ENCODE measurements around the gene FBXO34. TPM values are rescaled to one million over a fixed set of nuclear protein-coding genes. Genes with fewer than 3 reads are reported as not detected.

FBXO34 gene
- total RNA-seq, 2 experiments from 2014 or later, result 28.3 to 29.7 TPM

- CTCF ChIA-PET, result no interaction called here
- peaks cover 77% of the 10 kb centered on the region for H3K36me3 Mint-ChIP-seq (ENCODE audit: low read depth)
These were observed 118.1 kb downstream of the FBXO34 start for GRCh38 chr14:55389330-55389729.

DNA sequence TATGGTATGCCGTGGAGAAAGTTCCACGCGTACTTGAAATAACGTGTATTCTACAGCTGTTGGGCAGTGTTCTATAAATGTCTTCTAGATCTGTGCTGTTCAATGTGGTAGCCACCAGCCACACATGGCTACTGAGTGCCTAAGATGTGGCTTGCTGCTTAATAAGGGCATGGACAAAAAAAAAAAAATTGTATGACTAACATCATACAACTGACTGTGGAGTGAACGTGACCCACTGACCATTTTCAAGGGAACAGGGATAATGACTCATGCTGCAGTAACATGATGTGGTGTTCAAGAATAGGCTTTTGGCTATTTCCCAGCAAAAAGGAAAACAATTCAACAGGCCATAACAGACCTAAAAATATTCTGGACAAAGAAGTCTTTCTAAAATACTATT lies 127.5 kb downstream of the FBXO34 start:
- no peaks in the 10 kb centered on the region for H3K27me3 Mint-ChIP-seq
- H3K36me3 Mint-ChIP-seq (ENCODE audit: low read depth), result peaks cover 45% of the 10 kb centered on the region
- H3K36me3 ChIP-seq (ENCODE audit: insufficient read depth, low read length), result peaks cover 29% of the 10 kb centered on the region
- POLR2A ChIA-PET, result no interaction called here
- CTCF ChIA-PET, result no interaction called here
- no peak overlapping the region for H3K4me3 ChIP-seq (ENCODE audit: low read length)
- ATAC-seq (ENCODE audit: poor library complexity), result no peak
- intact Hi-C loops (cut with DNase I, micrococcal nuclease), result no loop called here
- H3K9me3 ChIP-seq (ENCODE audit: control insufficient read depth in 1 of 2, insufficient read depth in 1 of 2, low read length in 2 of 2), result no peaks in the 10 kb centered on the region
- TF ChIP-seq, protein P1, sequence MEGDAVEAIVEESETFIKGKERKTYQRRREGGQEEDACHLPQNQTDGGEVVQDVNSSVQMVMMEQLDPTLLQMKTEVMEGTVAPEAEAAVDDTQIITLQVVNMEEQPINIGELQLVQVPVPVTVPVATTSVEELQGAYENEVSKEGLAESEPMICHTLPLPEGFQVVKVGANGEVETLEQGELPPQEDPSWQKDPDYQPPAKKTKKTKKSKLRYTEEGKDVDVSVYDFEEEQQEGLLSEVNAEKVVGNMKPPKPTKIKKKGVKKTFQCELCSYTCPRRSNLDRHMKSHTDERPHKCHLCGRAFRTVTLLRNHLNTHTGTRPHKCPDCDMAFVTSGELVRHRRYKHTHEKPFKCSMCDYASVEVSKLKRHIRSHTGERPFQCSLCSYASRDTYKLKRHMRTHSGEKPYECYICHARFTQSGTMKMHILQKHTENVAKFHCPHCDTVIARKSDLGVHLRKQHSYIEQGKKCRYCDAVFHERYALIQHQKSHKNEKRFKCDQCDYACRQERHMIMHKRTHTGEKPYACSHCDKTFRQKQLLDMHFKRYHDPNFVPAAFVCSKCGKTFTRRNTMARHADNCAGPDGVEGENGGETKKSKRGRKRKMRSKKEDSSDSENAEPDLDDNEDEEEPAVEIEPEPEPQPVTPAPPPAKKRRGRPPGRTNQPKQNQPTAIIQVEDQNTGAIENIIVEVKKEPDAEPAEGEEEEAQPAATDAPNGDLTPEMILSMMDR (IDR thresholded peaks at IDR 0.05), result no peak
- H3K9me3 Mint-ChIP-seq, result no peaks in the 10 kb centered on the region
- H3K27ac ChIP-seq (ENCODE audit: low read depth in 1 of 2, low read length in 2 of 2), result no peak overlapping the region
- H3K27ac Mint-ChIP-seq, result no peak overlapping the region
- no peaks in the 10 kb centered on the region for H3K4me1 ChIP-seq (ENCODE audit: insufficient read depth, low read length)
- H3K27me3 ChIP-seq (ENCODE audit: control insufficient read depth in 1 of 2, insufficient read depth in 2 of 2, low read length in 2 of 2), result no peaks in the 10 kb centered on the region
- DNase-seq, result no peak
- H3K4me3 Mint-ChIP-seq, result no peak overlapping the region
- peaks cover 26% of the 10 kb centered on the region for H3K4me1 Mint-ChIP-seq (ENCODE audit: low read depth)

More at GRCh38 chr14:55389330-55389729, 118.1 kb downstream of the FBXO34 start:
- H3K27ac ChIP-seq (ENCODE audit: low read depth in 1 of 2, low read length in 2 of 2), result no peak overlapping the region
- intact Hi-C loops (cut with DNase I, micrococcal nuclease), result no loop called here
- H3K36me3 ChIP-seq (ENCODE audit: insufficient read depth, low read length), result peaks cover 52% of the 10 kb centered on the region
- H3K27ac Mint-ChIP-seq, result no peak overlapping the region
- H3K4me3 ChIP-seq (ENCODE audit: low read length), result no peak overlapping the region
- TF ChIP-seq, protein P1 (IDR thresholded peaks at IDR 0.05), result no peak
- no peak for ATAC-seq (ENCODE audit: poor library complexity)
- peaks cover 17% of the 10 kb centered on the region for H3K4me1 Mint-ChIP-seq (ENCODE audit: low read depth)
- POLR2A ChIA-PET, result no interaction called here
- H3K4me3 Mint-ChIP-seq, result no peak overlapping the region
- H3K4me1 ChIP-seq (ENCODE audit: insufficient read depth, low read length), result peaks cover 11% of the 10 kb centered on the region
- no peaks in the 10 kb centered on the region for H3K27me3 ChIP-seq (ENCODE audit: control insufficient read depth in 1 of 2, insufficient read depth in 2 of 2, low read length in 2 of 2)
- H3K9me3 ChIP-seq (ENCODE audit: control insufficient read depth in 1 of 2, insufficient read depth in 1 of 2, low read length in 2 of 2), result no peaks in the 10 kb centered on the region
- H3K9me3 Mint-ChIP-seq, result no peaks in the 10 kb centered on the region
- DNase-seq, result no peak
- no peaks in the 10 kb centered on the region for H3K27me3 Mint-ChIP-seq

DNA sequence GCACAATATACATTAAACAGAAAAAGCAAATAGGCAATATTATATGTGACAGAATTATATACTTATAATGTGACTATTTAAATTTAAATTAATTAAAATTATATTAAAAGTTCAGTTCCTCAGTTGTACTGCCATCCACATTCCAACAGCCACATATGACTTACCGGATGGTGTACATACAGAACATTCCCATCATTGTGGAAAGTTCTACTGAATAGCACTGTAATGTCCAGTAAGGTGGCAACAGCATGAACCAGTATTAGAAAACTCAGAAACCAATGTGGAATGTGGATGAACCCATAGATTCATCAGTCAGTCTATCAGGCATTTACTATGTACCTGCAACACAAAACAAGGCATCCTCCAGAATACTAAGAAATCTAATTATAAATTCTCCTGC lies 128.0 kb downstream of the FBXO34 start:
- H3K27me3 ChIP-seq (ENCODE audit: control insufficient read depth in 1 of 2, insufficient read depth in 2 of 2, low read length in 2 of 2), result no peaks in the 10 kb centered on the region
- DNase-seq (no peak), ATAC-seq (ENCODE audit: poor library complexity) (no peak)
- H3K36me3 ChIP-seq (ENCODE audit: insufficient read depth, low read length), result peaks cover 27% of the 10 kb centered on the region
- peaks cover 31% of the 10 kb centered on the region for H3K4me1 Mint-ChIP-seq (ENCODE audit: low read depth)
- intact Hi-C loops (cut with DNase I, micrococcal nuclease), result no loop called here
- H3K36me3 Mint-ChIP-seq (ENCODE audit: low read depth), result peaks cover 42% of the 10 kb centered on the region
- no peak overlapping the region for H3K27ac Mint-ChIP-seq
- no peaks in the 10 kb centered on the region for H3K9me3 Mint-ChIP-seq
- H3K9me3 ChIP-seq (ENCODE audit: control insufficient read depth in 1 of 2, insufficient read depth in 1 of 2, low read length in 2 of 2), result no peaks in the 10 kb centered on the region
- CTCF ChIA-PET, result no interaction called here
- no peak overlapping the region for H3K4me3 ChIP-seq (ENCODE audit: low read length)
- no peak overlapping the region for H3K4me3 Mint-ChIP-seq
- POLR2A ChIA-PET, result no interaction called here
- H3K4me1 ChIP-seq (ENCODE audit: insufficient read depth, low read length), result peaks cover under 1% of the 10 kb centered on the region
- no peak overlapping the region for H3K27ac ChIP-seq (ENCODE audit: low read depth in 1 of 2, low read length in 2 of 2)
- no peaks in the 10 kb centered on the region for H3K27me3 Mint-ChIP-seq
- TF ChIP-seq, protein P1 (IDR thresholded peaks at IDR 0.05), result no peak

Data from CD4-positive, alpha-beta T cell (primary cell).